Nephron (organoid): ENCODE data around the gene VASN.

ENCODE experiments used
- H3K27ac Mint-ChIP-seq, 3 experiments: 2 replicates each; pipeline ENCODE4 v1.8.0; 2020; ENCODE audit warnings: mixed read lengths in 3 of 3, mild to moderate bottlenecking in 2 of 3, moderate library complexity in 1 of 3
- H3K27me3 Mint-ChIP-seq: 2 replicates; pipeline ENCODE4 v1.8.0; 2021; ENCODE audit warnings: low read depth, mild to moderate bottlenecking, moderate library complexity, mixed read lengths
- H3K36me3 Mint-ChIP-seq: 2 replicates; pipeline ENCODE4 v1.8.0; 2020; ENCODE audit warnings: low read depth, mixed read lengths
- H3K4me1 Mint-ChIP-seq: 2 replicates; pipeline ENCODE4 v1.8.0; 2020; ENCODE audit warnings: mixed read lengths
- H3K4me3 Mint-ChIP-seq, 3 experiments: 2 replicates each; pipeline ENCODE4 v1.8.0; 2020; ENCODE audit warnings: mild to moderate bottlenecking in 3 of 3, mixed read lengths in 3 of 3, moderate library complexity in 2 of 3
- H3K9me3 Mint-ChIP-seq: 2 replicates; pipeline ENCODE4 v1.8.0; 2020; ENCODE audit warnings: mixed read lengths
- CTCF ChIP-seq, 3 experiments: fragments of 200-600 bp; sonication (generic); IDR thresholded peaks; one replicate each; pipeline ENCODE4 v1.5.0; 2021; ENCODE audit warnings: antibody characterized with exemption in 3 of 3; ENCODE audit not compliant: unreplicated experiment in 3 of 3

Gene VASN

GRCh38 chr16:4367393-4367856, 4.2 kb upstream of the VASN start:
- H3K9me3 Mint-ChIP-seq: no peaks in the 10 kb centered on the region
- H3K27me3 Mint-ChIP-seq: peaks cover 4% of the 10 kb centered on the region
- peaks cover 12% of the 10 kb centered on the region for H3K4me1 Mint-ChIP-seq
- H3K27ac Mint-ChIP-seq: peak overlapping the region in 2 of 3 experiments; percentile 19 to 30
- TF ChIP-seq CTCF (IDR thresholded peaks at IDR 0.05; ENCODE audit: unreplicated experiment in 3 of 3): no peak
- peak overlapping the region in 1 of 3 experiments; percentile 31 for H3K4me3 Mint-ChIP-seq
- no peaks in the 10 kb centered on the region for H3K36me3 Mint-ChIP-seq

GRCh38 chr16:4369007-4369733, 2.5 kb upstream of the VASN start:
- Mint-ChIP-seq H3K9me3 (no peaks in the 10 kb centered on the region), H3K4me3 (peak overlapping the region in 2 of 3 experiments; percentile 6 to 30), H3K4me1 (peaks cover 17% of the 10 kb centered on the region), H3K27me3 (peaks cover 8% of the 10 kb centered on the region), H3K36me3 (no peaks in the 10 kb centered on the region), H3K27ac (peak overlapping the region; percentile 26 to 70 (median 42))
- TF ChIP-seq CTCF (IDR thresholded peaks at IDR 0.05; ENCODE audit: unreplicated experiment in 3 of 3): no peak

GRCh38 chr16:4370151-4370550, 1.5 kb upstream of the VASN start:
- H3K27me3 Mint-ChIP-seq: peaks cover 8% of the 10 kb centered on the region
- no peak for TF ChIP-seq CTCF (IDR thresholded peaks at IDR 0.05; ENCODE audit: unreplicated experiment in 3 of 3)
- peaks cover 22% of the 10 kb centered on the region for H3K4me1 Mint-ChIP-seq
- H3K27ac Mint-ChIP-seq: peak overlapping the region in 2 of 3 experiments; percentile 70 to 89
- H3K36me3 Mint-ChIP-seq: no peaks in the 10 kb centered on the region
- H3K9me3 Mint-ChIP-seq: no peaks in the 10 kb centered on the region
- H3K4me3 Mint-ChIP-seq: peak overlapping the region; percentile 45 to 81 (median 77)

GRCh38 chr16:4370570-4371356, 885 bp upstream of the VASN start:
- H3K27me3 Mint-ChIP-seq: peaks cover 8% of the 10 kb centered on the region
- no peaks in the 10 kb centered on the region for H3K36me3 Mint-ChIP-seq
- peak overlapping the region; percentile 70 to 89 (median 85) for H3K27ac Mint-ChIP-seq
- TF ChIP-seq CTCF (IDR thresholded peaks at IDR 0.05; ENCODE audit: unreplicated experiment in 3 of 3): no peak
- H3K4me1 Mint-ChIP-seq: peaks cover 28% of the 10 kb centered on the region
- H3K9me3 Mint-ChIP-seq: no peaks in the 10 kb centered on the region
- H3K4me3 Mint-ChIP-seq: peak overlapping the region; percentile 71 to 81 (median 79)

- no peaks in the 10 kb centered on the region for H3K36me3 Mint-ChIP-seq
- peaks cover 37% of the 10 kb centered on the region for H3K4me1 Mint-ChIP-seq
- peak overlapping the region; percentile 89 to 94 (median 90) for H3K4me3 Mint-ChIP-seq
Measured at GRCh38 chr16:4372001-4372577, 441 bp downstream of the VASN start.

More at GRCh38 chr16:4372001-4372577, 441 bp downstream of the VASN start:
- Mint-ChIP-seq H3K27me3 (peaks cover 8% of the 10 kb centered on the region), H3K27ac (peak overlapping the region in 1 of 3 experiments; percentile 55), H3K9me3 (no peaks in the 10 kb centered on the region)
- TF ChIP-seq CTCF (IDR thresholded peaks at IDR 0.05; ENCODE audit: unreplicated experiment in 3 of 3): no peak
